Measurements from ENCODE around the gene IGF1R. TPM values are rescaled to one million over a fixed set of nuclear protein-coding genes. Genes with fewer than 3 reads are reported as not detected.

Gene IGF1R
- total and polyA plus RNA-seq, 2 donors (not counting 3 experiments of a cell fraction or from before 2014, with no cell fraction given), result 16.1 to 59.1 TPM

- H3K9me1 ChIP-seq (replicated peaks; ENCODE audit: control insufficient read depth, extremely low read depth, insufficient read depth, low read length), result no peaks in the 10 kb centered on the region
- H3K36me3 ChIP-seq (ENCODE audit: control insufficient read depth in 2 of 2, extremely low read depth in 1 of 2, insufficient read depth in 2 of 2, low read length in 2 of 2), result no peaks in the 10 kb centered on the region
- H3K4me1 ChIP-seq (ENCODE audit: control insufficient read depth, extremely low read depth, insufficient read depth, low read length), result peaks cover 5% of the 10 kb centered on the region
- no peak overlapping the region for H2AFZ ChIP-seq (ENCODE audit: low read depth, low read length)
- dilution Hi-C loops (cut with MboI; ENCODE audit: extremely low pct_ligation_motif_present, low sequenced_read_pairs) (no loop called here), intact Hi-C loops (cut with micrococcal nuclease) (no loop called here)
- BruUV-seq (replicated peaks), result no TSS peak
- CTCF ChIA-PET, result no interaction called here
- H3K4me2 ChIP-seq (ENCODE audit: insufficient read depth, low read length), result no peak overlapping the region
- no peak for DNase-seq (ENCODE audit: low read depth, low spot score)
- H3K27ac ChIP-seq (ENCODE audit: insufficient read depth, low read depth, low read length), result no peak overlapping the region
- FAIRE-seq, result no peak
- H4K20me1 ChIP-seq (replicated peaks; ENCODE audit: control insufficient read depth, extremely low read depth, insufficient read depth, low read length), result peaks cover 4% of the 10 kb centered on the region
- peaks cover 32% of the 10 kb centered on the region for H3K79me2 ChIP-seq (ENCODE audit: control insufficient read depth, insufficient read depth, low read length)
- no peak overlapping the region for H3K4me3 ChIP-seq (replicated peaks in 1 of 3; ENCODE audit: insufficient read depth in 1 of 3, low read depth in 1 of 3, low read length in 3 of 3)
- H3K27me3 ChIP-seq (ENCODE audit: control insufficient read depth in 2 of 2, insufficient read depth in 2 of 2, low read length in 2 of 2), result no peaks in the 10 kb centered on the region
- TF ChIP-seq JUN (IDR thresholded peaks at IDR 0.05; ENCODE audit: borderline replicate concordance, insufficient read depth, insufficient read length, low read depth), result no peak
- no peak for TF ChIP-seq FOS (IDR thresholded peaks at IDR 0.05; ENCODE audit: borderline replicate concordance, insufficient read depth, low read length)
- TF ChIP-seq MYC (IDR thresholded peaks at IDR 0.05; ENCODE audit: low read depth, low read length), result no peak
- TF ChIP-seq GATA2 (IDR thresholded peaks at IDR 0.05; ENCODE audit: insufficient read depth, insufficient read length, low read depth, low read length), result no peak
- no peak for TF ChIP-seq POLR2A (IDR thresholded peaks at IDR 0.05; ENCODE audit: low read depth, low read length)
- no peak for TF ChIP-seq EZH2 (IDR thresholded peaks at IDR 0.05; ENCODE audit: borderline replicate concordance, low read depth, low read length, severe bottlenecking)
- TF ChIP-seq CTCF (IDR thresholded peaks at IDR 0.05; ENCODE audit: extremely low read depth in 1 of 2, insufficient read depth in 1 of 2, low read depth in 1 of 2, low read length in 2 of 2), result no peak
- no peak overlapping the region for H3K9ac ChIP-seq (replicated peaks; ENCODE audit: extremely low read depth, insufficient read depth, low read length)
- POLR2A ChIA-PET, result no interaction called here
- no peaks in the 10 kb centered on the region for H3K9me3 ChIP-seq (replicated peaks; ENCODE audit: control insufficient read depth, insufficient read depth, low read length)
Measured at GRCh38 chr15:98759277-98759676, 110.9 kb downstream of the IGF1R start.
